ENCODE data around the gene UQCRH.

GRCh38 chr1:46303872-46304326 lies 401 bp downstream of the UQCRH start:
- TF ChIP-seq GATA2 (IDR thresholded peaks at IDR 0.05; ENCODE audit: low read depth, low read length) (no peak), GATA3 (IDR thresholded peaks at IDR 0.05; ENCODE audit: low read depth, low read length) (no peak)

Data from SH-SY5Y (cell line).